VCaP (cell line): ENCODE results near the gene RNU2-63P.
"Not testable (repeated sequence)": the region's sequence is repeated elsewhere in the genome, so short reads cannot be mapped to it uniquely, and the experiment has no call there.

Source experiments
- H3K27ac ChIP-seq: fragments of 450-650 bp; 2 replicates; pipeline ENCODE4 v1.5.1; 2017
- CTCF ChIP-seq: fragments of 450-650 bp; conservative IDR thresholded peaks from 2 replicates; pipeline ENCODE4 v1.5.1; 2017; ENCODE audit warnings: mild to moderate bottlenecking, moderate library complexity

Gene RNU2-63P

GRCh38 chr2:88010136-88010535, 6.2 kb downstream of the RNU2-63P start:
- TF ChIP-seq CTCF = no peak
- H3K27ac ChIP-seq = no peak overlapping the region

- no peak for TF ChIP-seq CTCF
These were observed 9.4 kb downstream of the RNU2-63P start for GRCh38 chr2:88006912-88007439.

GRCh38 chr2:88005776-88006175, 10.6 kb downstream of the RNU2-63P start:
- TF ChIP-seq CTCF = no peak

More at GRCh38 chr2:88006912-88007439, 9.4 kb downstream of the RNU2-63P start:
- H3K27ac ChIP-seq = no peak overlapping the region

GRCh38 chr2:88003074-88003755, 13.1 kb downstream of the RNU2-63P start:
- H3K27ac ChIP-seq = no peak overlapping the region
- TF ChIP-seq CTCF = no peak

More at GRCh38 chr2:88005776-88006175, 10.6 kb downstream of the RNU2-63P start:
- H3K27ac ChIP-seq = no peak overlapping the region

GRCh38 chr2:88002359-88002707, 14.0 kb downstream of the RNU2-63P start:
- H3K27ac ChIP-seq = no peak overlapping the region
- no peak for TF ChIP-seq CTCF

GRCh38 chr2:88000474-88000873, 15.9 kb downstream of the RNU2-63P start:
- not testable (repeated sequence) for H3K27ac ChIP-seq

- H3K27ac ChIP-seq = no peak overlapping the region
These were observed 19.8 kb downstream of the RNU2-63P start for GRCh38 chr2:87996570-87996969.

More at GRCh38 chr2:87996570-87996969, 19.8 kb downstream of the RNU2-63P start:
- TF ChIP-seq CTCF = no peak
